Endodermal cell (in vitro differentiated cells): Measurements from ENCODE around the gene IGSF22. TPM values are rescaled to one million over a fixed set of nuclear protein-coding genes. Genes with fewer than 3 reads are reported as not detected.

Experiments
- total RNA-seq, 2 donors: library from RNA; stranded (reverse); fragmentation: NEBNext Ultra II Directional in 1 of 2; extraction: Animal tissue kit (Norgen Biotek cat#: 25700) in 1 of 2; gene quantifications; 2 replicates in 1 of 2; 3 replicates in 1 of 2; pipeline ENCODE4 v1.2.1, GENCODE V29; 2021

Gene IGSF22
- total RNA-seq, 2 donors from 2014 or later = 0.22 to 1.6 TPM

Other genes starting within 250 kb of the IGSF22 start
- 10 to 100 TPM; 56.3 to 67.4 TPM for gene TSG101, start 199.2 kb downstream of the IGSF22 start, total RNA-seq
- gene UEVLD, start 137.5 kb downstream of the IGSF22 start, total RNA-seq = 10 to 100 TPM; 14.4 to 15.0 TPM
- gene MISFA, start 126.4 kb downstream of the IGSF22 start, total RNA-seq = 1 to 10 TPM; 5.3 to 6.0 TPM
- 10 to 100 TPM; 19.3 to 22.9 TPM for gene SPTY2D1, start 91.8 kb downstream of the IGSF22 start, total RNA-seq
- gene TMEM86A, start 27.4 kb downstream of the IGSF22 start, total RNA-seq = 1 to 10 TPM; 6.2 to 6.9 TPM
- 10 to 100 TPM; 27.6 to 51.0 TPM for gene PTPN5, start 65.6 kb upstream of the IGSF22 start, total RNA-seq
- gene MRGPRX1, start 213.2 kb upstream of the IGSF22 start, total RNA-seq = not detected